ENCODE data around the gene PRKAG1.

- TF ChIP-seq CTCF (conservative IDR thresholded peaks at IDR 0.05; ENCODE audit: low read depth, low read length) (no peak), EZH2 (IDR thresholded peaks at IDR 0.05; ENCODE audit: low read length, unreplicated experiment) (no peak), EZH2phosphoT487 (IDR thresholded peaks at IDR 0.05; ENCODE audit: borderline replicate concordance, low read length) (no peak)
These were observed 33.3 kb upstream of the PRKAG1 start for GRCh38 chr12:49051777-49052438.
